ENCODE data around the gene BORCS8.
"Not testable (repeated sequence)": the region's sequence is repeated elsewhere in the genome, so short reads cannot be mapped to it uniquely, and the experiment has no call there.

The BORCS8 gene

GRCh38 chr19:19192078-19192882, at the start of gene BORCS8, which contains the start of gene RFXANK:
Gene BORCS8, minus strand, starts transcription at chr19:19192152. Its CDS starts 35 bp downstream, at chr19:19192117.
Gene RFXANK, plus strand, starts transcription at chr19:19192258. Its CDS starts 1,689 bp downstream, at chr19:19193947.
- peak; percentile 99 for DNase-seq

GRCh38 chr19:19240476-19240875, 48.5 kb upstream of the BORCS8 start:
- no peak for DNase-seq

GRCh38 chr19:19239675-19240074, 47.7 kb upstream of the BORCS8 start:
- DNase-seq: no peak

GRCh38 chr19:19238126-19238894, 46.4 kb upstream of the BORCS8 start:
- DNase-seq: no peak

- DNase-seq: no peak
Measured at GRCh38 chr19:19236173-19236572, 44.2 kb upstream of the BORCS8 start.

DNA sequence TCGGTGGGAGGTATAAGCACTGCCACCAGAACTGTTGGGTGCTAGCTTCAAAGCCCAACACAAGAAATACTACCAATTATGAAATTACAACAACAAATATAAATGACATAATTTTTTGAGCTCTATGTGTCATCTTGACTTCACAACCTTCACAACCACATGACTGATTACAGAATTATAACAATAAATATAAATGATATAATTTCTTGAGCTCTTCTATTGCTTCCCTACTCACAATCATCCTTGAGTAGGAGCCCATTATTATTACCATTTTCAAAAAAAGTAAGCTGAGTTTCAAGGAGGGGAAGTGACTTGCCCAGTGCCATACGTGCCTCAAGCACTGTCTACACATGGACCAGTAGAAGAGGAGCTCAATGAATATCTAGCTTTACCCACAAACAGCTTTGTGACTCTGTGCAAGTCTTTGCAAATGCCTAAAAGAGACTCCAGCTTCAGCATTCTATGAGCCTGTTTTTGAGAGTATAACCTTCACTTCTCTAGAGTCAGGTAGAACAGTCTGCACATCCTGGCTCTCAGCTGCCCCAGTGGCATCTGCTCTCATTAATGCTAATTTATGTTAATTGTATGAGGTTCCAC, 42.4 kb upstream of the BORCS8 start:
- DNase-seq: no peak

GRCh38 chr19:19232261-19232721, 40.3 kb upstream of the BORCS8 start:
- no peak for DNase-seq

DNA sequence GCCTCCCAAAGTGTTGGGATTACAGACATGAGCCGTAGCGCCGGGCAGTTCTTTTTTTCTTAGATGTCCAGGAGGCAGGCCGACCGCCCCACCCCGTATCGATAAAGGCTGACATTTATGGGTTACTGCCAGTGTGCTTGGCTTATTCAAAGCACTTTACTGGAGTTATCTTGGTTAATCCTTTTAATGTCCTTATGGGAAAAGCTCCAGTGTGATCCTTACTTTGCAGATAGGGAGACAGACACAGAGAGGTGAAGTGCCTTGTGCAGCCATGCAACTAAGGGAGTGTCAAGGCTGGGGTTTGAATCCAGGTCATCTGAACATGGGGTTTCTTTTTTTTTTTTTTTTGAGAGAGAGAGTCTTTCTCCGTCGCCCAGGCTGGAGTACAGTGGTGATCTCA, 39.0 kb upstream of the BORCS8 start:
- no peak for DNase-seq

- DNase-seq: no peak
Measured at GRCh38 chr19:19229701-19230100, 37.7 kb upstream of the BORCS8 start.

DNA sequence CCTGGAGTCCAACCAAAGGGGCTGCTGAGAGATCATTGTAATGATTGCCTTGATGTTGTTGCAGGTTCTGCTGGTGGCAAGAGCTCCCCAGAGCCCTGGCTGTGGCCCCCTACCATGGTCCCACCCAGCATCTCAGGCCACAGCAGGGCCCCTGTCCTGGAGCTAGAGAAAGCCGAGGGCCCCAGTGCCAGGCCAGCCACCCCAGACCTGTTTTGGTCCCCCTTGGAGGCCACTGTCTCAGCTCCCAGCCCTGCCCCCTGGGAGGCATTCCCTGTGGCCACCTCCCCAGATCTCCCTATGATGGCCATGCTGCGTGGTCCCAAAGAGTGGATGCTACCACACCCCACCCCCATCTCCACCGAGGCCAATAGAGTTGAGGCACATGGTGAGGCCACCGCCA, 35.3 kb upstream of the BORCS8 start:
- no peak for DNase-seq

- DNase-seq: no peak
Measured at GRCh38 chr19:19226663-19227062, 34.7 kb upstream of the BORCS8 start.

DNA sequence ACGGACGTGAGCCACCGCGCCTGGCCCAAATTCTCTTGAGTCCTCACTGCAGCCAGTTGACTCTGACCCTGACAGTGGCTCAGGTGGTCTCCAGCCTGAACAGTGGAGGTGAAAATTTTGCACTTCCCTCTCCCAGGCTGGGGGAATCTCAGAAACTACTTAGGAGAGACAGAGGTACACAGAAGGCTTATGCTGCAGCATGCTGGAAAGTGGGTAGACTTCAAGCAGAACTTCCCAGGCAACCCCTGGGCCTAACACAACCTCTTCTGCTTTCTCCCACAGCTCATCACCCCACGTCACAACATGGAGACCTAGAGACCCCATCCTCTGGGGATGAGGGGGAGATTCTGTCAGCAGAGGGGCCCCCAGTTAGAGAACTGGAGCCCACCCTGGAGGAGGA, 34.3 kb upstream of the BORCS8 start:
- DNase-seq: no peak

- DNase-seq: peak; percentile 79
Measured at GRCh38 chr19:19224852-19225494, 33.0 kb upstream of the BORCS8 start.

GRCh38 chr19:19224150-19224851, 32.3 kb upstream of the BORCS8 start:
- no peak for DNase-seq

GRCh38 chr19:19223636-19224035, 31.7 kb upstream of the BORCS8 start:
- DNase-seq: no peak

GRCh38 chr19:19223060-19223459, 31.1 kb upstream of the BORCS8 start:
- no peak for DNase-seq

GRCh38 chr19:19221000-19221399, 29.0 kb upstream of the BORCS8 start:
- DNase-seq: not testable (repeated sequence)

GRCh38 chr19:19218911-19219310, 27.0 kb upstream of the BORCS8 start:
- no peak for DNase-seq

- DNase-seq: no peak
Measured at GRCh38 chr19:19217099-19217498, 25.1 kb upstream of the BORCS8 start.

DNA sequence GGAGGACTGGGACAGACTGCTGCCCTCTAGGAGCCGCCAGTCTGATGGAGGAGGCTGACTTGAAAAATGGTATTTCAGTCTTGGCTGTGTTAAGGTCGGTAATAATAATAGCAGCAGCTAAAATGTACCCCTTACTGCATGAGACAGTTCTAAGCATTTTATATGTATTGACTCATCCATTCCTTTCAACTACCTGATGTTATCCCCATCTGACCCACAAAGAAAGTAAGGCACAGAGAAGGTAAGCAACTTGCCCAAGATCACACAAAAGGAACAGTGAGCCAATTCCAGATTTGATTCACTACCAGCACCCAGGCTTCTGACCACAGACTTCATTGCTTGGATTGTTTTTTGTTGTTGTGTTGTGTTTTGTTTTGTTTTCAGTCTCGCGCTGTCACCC, 23.8 kb upstream of the BORCS8 start:
- DNase-seq: no peak

GRCh38 chr19:19214892-19215291, 22.9 kb upstream of the BORCS8 start:
- DNase-seq: peak in 1 of 2 donors; percentile 9

DNA sequence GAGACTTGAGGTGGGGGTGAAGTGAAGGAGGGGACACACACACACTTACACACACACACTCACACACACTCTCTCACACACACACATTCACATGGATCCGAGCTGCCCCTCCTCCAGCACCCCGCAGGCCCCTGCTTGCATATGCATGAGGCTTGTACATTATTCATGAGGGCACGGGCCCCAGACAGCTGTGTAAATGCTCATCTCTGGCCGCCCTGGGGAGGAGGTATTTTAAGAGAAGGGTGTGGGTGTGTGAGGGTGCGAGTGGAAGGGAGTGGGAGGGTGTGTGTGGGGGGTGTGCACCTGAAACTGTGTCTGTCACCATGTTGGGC, 22.2 kb upstream of the BORCS8 start:
- DNase-seq: no peak
